GM23338 (cell line): ENCODE data around the gene DDX43. TPM values are rescaled to one million over a fixed set of nuclear protein-coding genes. Genes with fewer than 3 reads are reported as not detected.

Source experiments
- ATAC-seq: fragments of 200-7000 bp; cut with Tn5 transposase; 3 replicates; pipeline ENCODE4 v1.9.1; 2020
- DNase-seq: peaks from one replicate; pipeline ENCODE4 v3.0.0-alpha.2; 2015; ENCODE audit warnings: low spot score
- H2AFZ ChIP-seq: fragments of 200-600 bp; sonication (generic); 2 replicates; pipeline ENCODE4 v1.8.0; 2016; ENCODE audit warnings: antibody characterized with exemption, mild to moderate bottlenecking, moderate library complexity
- H3F3A ChIP-seq: fragments of 200-600 bp; sonication (generic); replicated peaks from 2 replicates; pipeline ENCODE4 v1.8.0; 2017; ENCODE audit warnings: antibody characterized with exemption, mixed run types, low read depth
- H3K27ac ChIP-seq: fragments of 200-600 bp; sonication (generic); 2 replicates; pipeline ENCODE4 v1.6.1; 2016; ENCODE audit warnings: low read depth
- H3K27me3 ChIP-seq: fragments of 200-600 bp; sonication (generic); 2 replicates; pipeline ENCODE4 v1.8.0; 2016; ENCODE audit warnings: mild to moderate bottlenecking, mixed run types, moderate library complexity; ENCODE audit not compliant: insufficient read depth
- H3K36me3 ChIP-seq: fragments of 200-600 bp; sonication (generic); 2 replicates; pipeline ENCODE4 v1.8.0; 2016; ENCODE audit warnings: mild to moderate bottlenecking; ENCODE audit not compliant: insufficient read depth
- H3K4me1 ChIP-seq: fragments of 200-600 bp; sonication (generic); 2 replicates; pipeline ENCODE4 v1.8.0; 2016; ENCODE audit warnings: mild to moderate bottlenecking, moderate library complexity; ENCODE audit not compliant: insufficient read depth
- H3K4me2 ChIP-seq: fragments of 200-600 bp; sonication (generic); 2 replicates; pipeline ENCODE4 v1.7.1; 2017; ENCODE audit warnings: mixed run types
- H3K4me3 ChIP-seq: fragments of 200-600 bp; sonication (generic); 2 replicates; pipeline ENCODE4 v1.6.1; 2016; ENCODE audit warnings: mixed run types
- H3K79me2 ChIP-seq: fragments of 200-600 bp; sonication (generic); replicated peaks from 2 replicates; pipeline ENCODE4 v1.8.0; 2017; ENCODE audit warnings: mild to moderate bottlenecking; ENCODE audit not compliant: insufficient read depth
- H3K9me2 ChIP-seq: fragments of 200-600 bp; sonication (generic); 2 replicates; pipeline ENCODE4 v1.8.0; 2017; ENCODE audit not compliant: insufficient read depth
- H4K20me1 ChIP-seq: fragments of 200-600 bp; sonication (generic); replicated peaks from 2 replicates; pipeline ENCODE4 v1.8.0; 2017; ENCODE audit warnings: mild to moderate bottlenecking; ENCODE audit not compliant: insufficient read depth
- H3K27ac Mint-ChIP-seq: 2 replicates; pipeline ENCODE4 v1.8.0; 2020; ENCODE audit warnings: inconsistent platforms, mild to moderate bottlenecking, moderate library complexity, mixed read lengths
- H3K27me3 Mint-ChIP-seq: 3 replicates; pipeline ENCODE4 v1.8.0; 2022; ENCODE audit warnings: low read depth, mild to moderate bottlenecking, moderate library complexity, mixed read lengths, inconsistent platforms; ENCODE audit not compliant: insufficient read depth, poor library complexity
- H3K36me3 Mint-ChIP-seq: 3 replicates; pipeline ENCODE4 v1.8.0; 2021; ENCODE audit warnings: low read depth, mild to moderate bottlenecking, inconsistent platforms, moderate library complexity, mixed read lengths
- H3K4me1 Mint-ChIP-seq: 3 replicates; pipeline ENCODE4 v1.8.0; 2020; ENCODE audit warnings: mild to moderate bottlenecking, inconsistent platforms, mixed read lengths
- H3K4me3 Mint-ChIP-seq: 3 replicates; pipeline ENCODE4 v1.8.0; 2021; ENCODE audit warnings: moderate library complexity, mild to moderate bottlenecking, inconsistent platforms, mixed read lengths
- H3K9me3 Mint-ChIP-seq: 3 replicates; pipeline ENCODE4 v1.8.0; 2020; ENCODE audit warnings: moderate library complexity, mild to moderate bottlenecking, inconsistent platforms, mixed read lengths
- CREB1 ChIP-seq: fragments of 250-450 bp; sonication (Bioruptor Pico); IDR thresholded peaks from 2 replicates; pipeline ENCODE4 v1.5.0; 2020; ENCODE audit warnings: low read depth, mild to moderate bottlenecking, moderate library complexity
- CTCF ChIP-seq, 2 experiments: fragments of 200-600 bp in 1 of 2; sonication (generic) in 1 of 2; conservative IDR thresholded peaks; 2 replicates each; pipeline versions ENCODE4 v1.5.1 to v1.6.1; 2016 to 2017; ENCODE audit warnings: antibody characterized with exemption in 2 of 2, low read depth in 2 of 2, mild to moderate bottlenecking in 2 of 2, moderate library complexity in 1 of 2
- EZH2 ChIP-seq: fragments of 200-600 bp; sonication (generic); IDR thresholded peaks from one replicate; pipeline ENCODE4 v1.8.0; 2017; ENCODE audit warnings: antibody characterized with exemption, mild to moderate bottlenecking, low read depth; ENCODE audit not compliant: unreplicated experiment
- EZH2phosphoT487 ChIP-seq: fragments of 200-600 bp; sonication (generic); IDR thresholded peaks from one replicate; pipeline ENCODE4 v1.8.1; 2018; ENCODE audit warnings: antibody characterized with exemption; ENCODE audit not compliant: unreplicated experiment
- JUNB ChIP-seq: IDR thresholded peaks from one replicate; pipeline ENCODE4 v1.6.1; 2016; ENCODE audit warnings: antibody characterized with exemption; ENCODE audit not compliant: unreplicated experiment
- NANOG ChIP-seq: IDR thresholded peaks from 2 replicates; pipeline ENCODE4 v1.6.1; 2016; ENCODE audit warnings: antibody characterized with exemption, borderline replicate concordance
- POLR2AphosphoS5 ChIP-seq: IDR thresholded peaks from 2 replicates; pipeline ENCODE4 v1.6.1; 2016; ENCODE audit warnings: antibody characterized with exemption, low read depth
- STAT1 ChIP-seq: IDR thresholded peaks from one replicate; pipeline ENCODE4 v1.6.1; 2016; ENCODE audit warnings: antibody characterized with exemption; ENCODE audit not compliant: unreplicated experiment
- ZNF114 ChIP-seq: fragments of 250-450 bp; sonication (Bioruptor Pico); IDR thresholded peaks from 2 replicates; pipeline ENCODE4 v1.5.0; 2020; ENCODE audit warnings: mild to moderate bottlenecking, moderate library complexity
- ZNF331 ChIP-seq: fragments of 250-450 bp; sonication (Bioruptor Pico); IDR thresholded peaks from 2 replicates; pipeline ENCODE4 v1.5.0; 2020; ENCODE audit warnings: low read depth, mild to moderate bottlenecking, moderate library complexity
- polyA plus RNA-seq: library from polyadenylated mRNA; unstranded; fragments of >200 nt; fragmentation: Nextera tagmentation; extraction: Ambion mirVana; gene quantifications from 2 replicates; pipeline ENCODE4 v1.2.1, GENCODE V29; 2016
- total RNA-seq: library from RNA; depleted of rRNA; stranded (reverse); fragments of >200 nt; shearing (Covaris generic); gene quantifications from 2 replicates; pipeline ENCODE4 v1.2.3, GENCODE V29; 2014
- TF ChIP-seq, protein P1 (sequence below): IDR thresholded peaks from 2 replicates; pipeline ENCODE4 v1.6.1; 2016; ENCODE audit warnings: antibody characterized with exemption
- TF ChIP-seq, protein P2 (sequence below): IDR thresholded peaks from one replicate; pipeline ENCODE4 v1.6.1; 2018; ENCODE audit warnings: antibody characterized with exemption; ENCODE audit not compliant: unreplicated experiment
- TF ChIP-seq, protein P3 (sequence below): fragments of 250-450 bp; sonication (Bioruptor Pico); IDR thresholded peaks from 2 replicates; pipeline ENCODE4 v1.5.0; 2020; ENCODE audit warnings: mild to moderate bottlenecking, moderate library complexity

The DDX43 gene
- total and polyA plus RNA-seq, 2 experiments from 2014 or later: 0.49 to 0.60 TPM

DNA sequence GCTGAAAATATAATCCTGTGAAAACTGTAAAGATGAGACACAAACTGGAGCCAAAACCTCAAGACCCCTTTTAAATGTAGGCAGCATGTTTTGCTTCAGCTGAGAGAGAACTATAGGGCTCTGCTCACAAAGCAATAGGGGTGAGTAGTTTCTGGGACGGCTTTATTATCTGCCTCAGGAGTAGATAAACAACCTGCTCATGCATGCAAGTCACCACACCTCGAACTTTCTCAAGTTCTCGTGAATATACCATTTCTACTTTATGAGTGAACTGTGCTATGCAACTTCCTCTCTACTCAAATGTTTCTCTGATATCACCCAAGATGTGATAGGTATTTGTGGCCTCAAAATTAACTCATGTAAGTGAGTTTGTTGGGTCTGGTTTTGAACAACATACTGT lies 17.4 kb upstream of the DDX43 start:
- H3K9me2 ChIP-seq: no peaks in the 10 kb centered on the region
- no peaks in the 10 kb centered on the region for H3K27me3 Mint-ChIP-seq
- no peaks in the 10 kb centered on the region for H3K79me2 ChIP-seq
- H3K4me1 ChIP-seq: no peaks in the 10 kb centered on the region
- no peak overlapping the region; the same call in 1 of the 2 replicates for H2AFZ ChIP-seq
- no peaks in the 10 kb centered on the region for H3K36me3 Mint-ChIP-seq
- H3K27me3 ChIP-seq: no peaks in the 10 kb centered on the region
- H4K20me1 ChIP-seq: no peaks in the 10 kb centered on the region
- no peak overlapping the region for H3K4me3 ChIP-seq
- DNase-seq (no peak), ATAC-seq (no peak)
- H3K36me3 ChIP-seq: no peaks in the 10 kb centered on the region
- no peak overlapping the region for H3K4me3 Mint-ChIP-seq
- H3K9me3 Mint-ChIP-seq: peaks cover 4% of the 10 kb centered on the region; the same call in 2 of the 3 replicates
- no peaks in the 10 kb centered on the region for H3K4me1 Mint-ChIP-seq
- no peaks in the 10 kb centered on the region for H3F3A ChIP-seq
- TF ChIP-seq JUNB (no peak), NANOG (no peak), EZH2phosphoT487 (no peak), EZH2 (no peak), CTCF (conservative IDR thresholded peaks at IDR 0.05; ENCODE audit: low read depth in 2 of 2) (no peak), ZNF114 (CRISPR knock-in tag) (no peak), POLR2AphosphoS5 (no peak), CREB1 (CRISPR knock-in tag) (no peak), ZNF331 (CRISPR knock-in tag) (no peak), STAT1 (no peak)
- TF ChIP-seq, protein P1, sequence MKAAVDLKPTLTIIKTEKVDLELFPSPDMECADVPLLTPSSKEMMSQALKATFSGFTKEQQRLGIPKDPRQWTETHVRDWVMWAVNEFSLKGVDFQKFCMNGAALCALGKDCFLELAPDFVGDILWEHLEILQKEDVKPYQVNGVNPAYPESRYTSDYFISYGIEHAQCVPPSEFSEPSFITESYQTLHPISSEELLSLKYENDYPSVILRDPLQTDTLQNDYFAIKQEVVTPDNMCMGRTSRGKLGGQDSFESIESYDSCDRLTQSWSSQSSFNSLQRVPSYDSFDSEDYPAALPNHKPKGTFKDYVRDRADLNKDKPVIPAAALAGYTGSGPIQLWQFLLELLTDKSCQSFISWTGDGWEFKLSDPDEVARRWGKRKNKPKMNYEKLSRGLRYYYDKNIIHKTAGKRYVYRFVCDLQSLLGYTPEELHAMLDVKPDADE: no peak
- TF ChIP-seq, protein P2, sequence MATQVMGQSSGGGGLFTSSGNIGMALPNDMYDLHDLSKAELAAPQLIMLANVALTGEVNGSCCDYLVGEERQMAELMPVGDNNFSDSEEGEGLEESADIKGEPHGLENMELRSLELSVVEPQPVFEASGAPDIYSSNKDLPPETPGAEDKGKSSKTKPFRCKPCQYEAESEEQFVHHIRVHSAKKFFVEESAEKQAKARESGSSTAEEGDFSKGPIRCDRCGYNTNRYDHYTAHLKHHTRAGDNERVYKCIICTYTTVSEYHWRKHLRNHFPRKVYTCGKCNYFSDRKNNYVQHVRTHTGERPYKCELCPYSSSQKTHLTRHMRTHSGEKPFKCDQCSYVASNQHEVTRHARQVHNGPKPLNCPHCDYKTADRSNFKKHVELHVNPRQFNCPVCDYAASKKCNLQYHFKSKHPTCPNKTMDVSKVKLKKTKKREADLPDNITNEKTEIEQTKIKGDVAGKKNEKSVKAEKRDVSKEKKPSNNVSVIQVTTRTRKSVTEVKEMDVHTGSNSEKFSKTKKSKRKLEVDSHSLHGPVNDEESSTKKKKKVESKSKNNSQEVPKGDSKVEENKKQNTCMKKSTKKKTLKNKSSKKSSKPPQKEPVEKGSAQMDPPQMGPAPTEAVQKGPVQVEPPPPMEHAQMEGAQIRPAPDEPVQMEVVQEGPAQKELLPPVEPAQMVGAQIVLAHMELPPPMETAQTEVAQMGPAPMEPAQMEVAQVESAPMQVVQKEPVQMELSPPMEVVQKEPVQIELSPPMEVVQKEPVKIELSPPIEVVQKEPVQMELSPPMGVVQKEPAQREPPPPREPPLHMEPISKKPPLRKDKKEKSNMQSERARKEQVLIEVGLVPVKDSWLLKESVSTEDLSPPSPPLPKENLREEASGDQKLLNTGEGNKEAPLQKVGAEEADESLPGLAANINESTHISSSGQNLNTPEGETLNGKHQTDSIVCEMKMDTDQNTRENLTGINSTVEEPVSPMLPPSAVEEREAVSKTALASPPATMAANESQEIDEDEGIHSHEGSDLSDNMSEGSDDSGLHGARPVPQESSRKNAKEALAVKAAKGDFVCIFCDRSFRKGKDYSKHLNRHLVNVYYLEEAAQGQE: no peak
- TF ChIP-seq, protein P3, sequence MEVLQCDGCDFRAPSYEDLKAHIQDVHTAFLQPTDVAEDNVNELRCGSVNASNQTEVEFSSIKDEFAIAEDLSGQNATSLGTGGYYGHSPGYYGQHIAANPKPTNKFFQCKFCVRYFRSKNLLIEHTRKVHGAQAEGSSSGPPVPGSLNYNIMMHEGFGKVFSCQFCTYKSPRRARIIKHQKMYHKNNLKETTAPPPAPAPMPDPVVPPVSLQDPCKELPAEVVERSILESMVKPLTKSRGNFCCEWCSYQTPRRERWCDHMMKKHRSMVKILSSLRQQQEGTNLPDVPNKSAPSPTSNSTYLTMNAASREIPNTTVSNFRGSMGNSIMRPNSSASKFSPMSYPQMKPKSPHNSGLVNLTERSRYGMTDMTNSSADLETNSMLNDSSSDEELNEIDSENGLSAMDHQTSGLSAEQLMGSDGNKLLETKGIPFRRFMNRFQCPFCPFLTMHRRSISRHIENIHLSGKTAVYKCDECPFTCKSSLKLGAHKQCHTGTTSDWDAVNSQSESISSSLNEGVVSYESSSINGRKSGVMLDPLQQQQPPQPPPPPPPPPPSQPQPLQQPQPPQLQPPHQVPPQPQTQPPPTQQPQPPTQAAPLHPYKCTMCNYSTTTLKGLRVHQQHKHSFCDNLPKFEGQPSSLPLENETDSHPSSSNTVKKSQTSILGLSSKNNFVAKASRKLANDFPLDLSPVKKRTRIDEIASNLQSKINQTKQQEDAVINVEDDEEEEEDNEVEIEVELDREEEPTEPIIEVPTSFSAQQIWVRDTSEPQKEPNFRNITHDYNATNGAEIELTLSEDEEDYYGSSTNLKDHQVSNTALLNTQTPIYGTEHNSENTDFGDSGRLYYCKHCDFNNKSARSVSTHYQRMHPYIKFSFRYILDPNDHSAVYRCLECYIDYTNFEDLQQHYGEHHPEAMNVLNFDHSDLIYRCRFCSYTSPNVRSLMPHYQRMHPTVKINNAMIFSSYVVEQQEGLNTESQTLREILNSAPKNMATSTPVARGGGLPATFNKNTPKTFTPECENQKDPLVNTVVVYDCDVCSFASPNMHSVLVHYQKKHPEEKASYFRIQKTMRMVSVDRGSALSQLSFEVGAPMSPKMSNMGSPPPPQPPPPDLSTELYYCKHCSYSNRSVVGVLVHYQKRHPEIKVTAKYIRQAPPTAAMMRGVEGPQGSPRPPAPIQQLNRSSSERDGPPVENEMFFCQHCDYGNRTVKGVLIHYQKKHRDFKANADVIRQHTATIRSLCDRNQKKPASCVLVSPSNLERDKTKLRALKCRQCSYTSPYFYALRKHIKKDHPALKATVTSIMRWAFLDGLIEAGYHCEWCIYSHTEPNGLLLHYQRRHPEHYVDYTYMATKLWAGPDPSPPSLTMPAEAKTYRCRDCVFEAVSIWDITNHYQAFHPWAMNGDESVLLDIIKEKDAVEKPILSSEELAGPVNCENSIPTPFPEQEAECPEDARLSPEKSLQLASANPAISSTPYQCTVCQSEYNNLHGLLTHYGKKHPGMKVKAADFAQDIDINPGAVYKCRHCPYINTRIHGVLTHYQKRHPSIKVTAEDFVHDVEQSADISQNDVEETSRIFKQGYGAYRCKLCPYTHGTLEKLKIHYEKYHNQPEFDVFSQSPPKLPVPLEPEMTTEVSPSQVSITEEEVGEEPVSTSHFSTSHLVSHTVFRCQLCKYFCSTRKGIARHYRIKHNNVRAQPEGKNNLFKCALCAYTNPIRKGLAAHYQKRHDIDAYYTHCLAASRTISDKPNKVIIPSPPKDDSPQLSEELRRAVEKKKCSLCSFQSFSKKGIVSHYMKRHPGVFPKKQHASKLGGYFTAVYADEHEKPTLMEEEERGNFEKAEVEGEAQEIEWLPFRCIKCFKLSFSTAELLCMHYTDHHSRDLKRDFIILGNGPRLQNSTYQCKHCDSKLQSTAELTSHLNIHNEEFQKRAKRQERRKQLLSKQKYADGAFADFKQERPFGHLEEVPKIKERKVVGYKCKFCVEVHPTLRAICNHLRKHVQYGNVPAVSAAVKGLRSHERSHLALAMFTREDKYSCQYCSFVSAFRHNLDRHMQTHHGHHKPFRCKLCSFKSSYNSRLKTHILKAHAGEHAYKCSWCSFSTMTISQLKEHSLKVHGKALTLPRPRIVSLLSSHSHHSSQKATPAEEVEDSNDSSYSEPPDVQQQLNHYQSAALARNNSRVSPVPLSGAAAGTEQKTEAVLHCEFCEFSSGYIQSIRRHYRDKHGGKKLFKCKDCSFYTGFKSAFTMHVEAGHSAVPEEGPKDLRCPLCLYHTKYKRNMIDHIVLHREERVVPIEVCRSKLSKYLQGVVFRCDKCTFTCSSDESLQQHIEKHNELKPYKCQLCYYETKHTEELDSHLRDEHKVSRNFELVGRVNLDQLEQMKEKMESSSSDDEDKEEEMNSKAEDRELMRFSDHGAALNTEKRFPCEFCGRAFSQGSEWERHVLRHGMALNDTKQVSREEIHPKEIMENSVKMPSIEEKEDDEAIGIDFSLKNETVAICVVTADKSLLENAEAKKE (CRISPR knock-in tag): no peak
- H3K27ac ChIP-seq: no peak overlapping the region
- H3K27ac Mint-ChIP-seq: no peak overlapping the region
- H3K4me2 ChIP-seq: no peak overlapping the region
